ENCODE data around the gene ADAMTSL4.

DNA sequence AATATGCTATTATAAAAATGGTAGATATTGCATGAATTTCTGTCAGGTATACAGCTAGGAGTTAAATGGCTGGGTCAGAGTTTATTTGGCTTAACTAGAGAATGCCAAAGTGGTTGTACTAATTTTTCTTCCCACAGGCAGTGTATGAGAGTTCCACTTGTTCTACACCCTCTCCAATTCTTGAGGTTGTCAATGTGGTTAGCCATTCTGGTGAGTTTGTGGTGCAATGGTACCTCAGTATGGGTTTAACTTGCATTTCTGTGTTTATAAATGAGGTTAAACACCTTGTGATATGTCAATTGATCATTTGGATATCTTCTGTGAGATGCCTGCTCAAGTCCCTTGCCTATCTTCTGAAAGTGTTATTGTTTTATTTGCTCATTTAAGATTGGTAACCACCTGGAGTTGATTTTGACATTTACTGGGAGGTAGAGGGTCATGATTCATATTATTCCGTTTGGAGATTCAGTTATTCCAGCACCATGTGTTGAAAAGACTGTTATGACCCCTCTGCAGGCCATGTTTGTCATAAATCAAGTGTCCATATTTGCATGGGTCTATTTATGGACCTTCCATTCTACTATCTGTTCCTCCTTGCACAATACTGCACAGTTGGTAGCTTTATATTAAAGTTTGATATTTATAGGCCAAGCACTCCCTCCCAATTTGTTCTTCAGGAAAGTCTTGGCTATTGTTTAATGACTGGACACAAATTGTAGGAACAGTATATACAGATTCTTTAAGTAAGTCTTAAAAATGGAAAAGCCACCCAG is 27.8 kb upstream of the ADAMTSL4 start:
- no peak for TF ChIP-seq POLR2A (IDR thresholded peaks at IDR 0.05; ENCODE audit: control extremely low read depth in 1 of 2, low read depth in 2 of 2, low read length in 2 of 2)
- TF ChIP-seq POLR2AphosphoS5 (IDR thresholded peaks at IDR 0.05; ENCODE audit: low read depth, low read length), result no peak
- TF ChIP-seq EGR1 (IDR thresholded peaks at IDR 0.05; ENCODE audit: borderline replicate concordance, low read depth, low read length), result no peak
- TF ChIP-seq SP1 (IDR thresholded peaks at IDR 0.05; ENCODE audit: low read depth, low read length), result no peak
- TF ChIP-seq, protein P1, sequence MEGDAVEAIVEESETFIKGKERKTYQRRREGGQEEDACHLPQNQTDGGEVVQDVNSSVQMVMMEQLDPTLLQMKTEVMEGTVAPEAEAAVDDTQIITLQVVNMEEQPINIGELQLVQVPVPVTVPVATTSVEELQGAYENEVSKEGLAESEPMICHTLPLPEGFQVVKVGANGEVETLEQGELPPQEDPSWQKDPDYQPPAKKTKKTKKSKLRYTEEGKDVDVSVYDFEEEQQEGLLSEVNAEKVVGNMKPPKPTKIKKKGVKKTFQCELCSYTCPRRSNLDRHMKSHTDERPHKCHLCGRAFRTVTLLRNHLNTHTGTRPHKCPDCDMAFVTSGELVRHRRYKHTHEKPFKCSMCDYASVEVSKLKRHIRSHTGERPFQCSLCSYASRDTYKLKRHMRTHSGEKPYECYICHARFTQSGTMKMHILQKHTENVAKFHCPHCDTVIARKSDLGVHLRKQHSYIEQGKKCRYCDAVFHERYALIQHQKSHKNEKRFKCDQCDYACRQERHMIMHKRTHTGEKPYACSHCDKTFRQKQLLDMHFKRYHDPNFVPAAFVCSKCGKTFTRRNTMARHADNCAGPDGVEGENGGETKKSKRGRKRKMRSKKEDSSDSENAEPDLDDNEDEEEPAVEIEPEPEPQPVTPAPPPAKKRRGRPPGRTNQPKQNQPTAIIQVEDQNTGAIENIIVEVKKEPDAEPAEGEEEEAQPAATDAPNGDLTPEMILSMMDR (IDR thresholded peaks at IDR 0.05; ENCODE audit: control extremely low read depth in 1 of 3, insufficient read depth in 1 of 3, low read depth in 1 of 3, low read length in 3 of 3), result no peak
- no peak for TF ChIP-seq YY1 (IDR thresholded peaks at IDR 0.05; ENCODE audit: low read depth, low read length)
- TF ChIP-seq, protein P2, sequence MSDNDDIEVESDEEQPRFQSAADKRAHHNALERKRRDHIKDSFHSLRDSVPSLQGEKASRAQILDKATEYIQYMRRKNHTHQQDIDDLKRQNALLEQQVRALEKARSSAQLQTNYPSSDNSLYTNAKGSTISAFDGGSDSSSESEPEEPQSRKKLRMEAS (IDR thresholded peaks at IDR 0.05), result no peak
- no peak for TF ChIP-seq EP300 (IDR thresholded peaks at IDR 0.05; ENCODE audit: borderline replicate concordance in 1 of 2, low read depth in 2 of 2, low read length in 2 of 2)
- TF ChIP-seq TEAD4 (IDR thresholded peaks at IDR 0.05; ENCODE audit: low read depth, low read length), result no peak
- no peak for TF ChIP-seq JUND (IDR thresholded peaks at IDR 0.05; ENCODE audit: low read length)
- TF ChIP-seq RAD21 (IDR thresholded peaks at IDR 0.05 in 1 of 2, conservative IDR thresholded peaks at IDR 0.05 in 1 of 2; ENCODE audit: low read depth in 2 of 2, low read length in 2 of 2), result no peak
- TF ChIP-seq HDAC6 (IDR thresholded peaks at IDR 0.05; ENCODE audit: low read depth, low read length), result no peak
